Measurements from ENCODE around the gene ALG11. TPM values are rescaled to one million over a fixed set of nuclear protein-coding genes. Genes with fewer than 3 reads are reported as not detected.

Gene ALG11
- total and polyA plus RNA-seq, 2 donors (not counting 1 experiment from before 2014, with no cell fraction given), result 3.2 to 38.8 TPM

DNA sequence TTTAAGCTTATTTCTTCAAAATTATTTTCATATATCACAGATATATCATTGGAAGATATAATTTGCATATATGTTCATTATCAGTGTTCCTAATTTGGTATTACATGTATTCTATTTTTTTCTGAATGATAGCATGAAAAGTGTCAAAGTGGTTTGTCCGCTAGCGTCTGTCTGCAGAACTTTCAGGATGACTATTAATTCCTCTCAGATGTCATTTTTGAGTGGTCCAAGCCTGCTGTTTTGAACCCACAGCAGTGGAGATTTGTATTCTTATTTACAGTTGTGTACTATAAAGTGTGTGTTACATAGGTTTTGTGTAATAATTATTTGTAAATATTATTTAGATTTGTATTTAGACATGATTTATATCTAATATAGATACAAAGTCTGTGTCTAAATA, 20.8 kb downstream of the ALG11 start:
- TF ChIP-seq, protein P1, sequence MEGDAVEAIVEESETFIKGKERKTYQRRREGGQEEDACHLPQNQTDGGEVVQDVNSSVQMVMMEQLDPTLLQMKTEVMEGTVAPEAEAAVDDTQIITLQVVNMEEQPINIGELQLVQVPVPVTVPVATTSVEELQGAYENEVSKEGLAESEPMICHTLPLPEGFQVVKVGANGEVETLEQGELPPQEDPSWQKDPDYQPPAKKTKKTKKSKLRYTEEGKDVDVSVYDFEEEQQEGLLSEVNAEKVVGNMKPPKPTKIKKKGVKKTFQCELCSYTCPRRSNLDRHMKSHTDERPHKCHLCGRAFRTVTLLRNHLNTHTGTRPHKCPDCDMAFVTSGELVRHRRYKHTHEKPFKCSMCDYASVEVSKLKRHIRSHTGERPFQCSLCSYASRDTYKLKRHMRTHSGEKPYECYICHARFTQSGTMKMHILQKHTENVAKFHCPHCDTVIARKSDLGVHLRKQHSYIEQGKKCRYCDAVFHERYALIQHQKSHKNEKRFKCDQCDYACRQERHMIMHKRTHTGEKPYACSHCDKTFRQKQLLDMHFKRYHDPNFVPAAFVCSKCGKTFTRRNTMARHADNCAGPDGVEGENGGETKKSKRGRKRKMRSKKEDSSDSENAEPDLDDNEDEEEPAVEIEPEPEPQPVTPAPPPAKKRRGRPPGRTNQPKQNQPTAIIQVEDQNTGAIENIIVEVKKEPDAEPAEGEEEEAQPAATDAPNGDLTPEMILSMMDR (IDR thresholded peaks at IDR 0.05), result no peak
- TF ChIP-seq EZH2 (IDR thresholded peaks at IDR 0.05; ENCODE audit: borderline replicate concordance, insufficient read depth, low read depth, low read length, poor library complexity, severe bottlenecking), result no peak
- no peaks in the 10 kb centered on the region for H3K9me3 ChIP-seq (ENCODE audit: control extremely low read depth in 1 of 3, control insufficient read depth in 2 of 3, insufficient read depth in 1 of 3, low read length in 2 of 3)
- peaks cover 9% of the 10 kb centered on the region for H4K20me1 ChIP-seq (ENCODE audit: control insufficient read depth, insufficient read depth, low read length, poor library complexity, severe bottlenecking)
- no peak overlapping the region for H2AFZ ChIP-seq (ENCODE audit: insufficient read depth, low read depth, low read length, poor library complexity, severe bottlenecking)
- DNase-seq, result no peak
- no peaks in the 10 kb centered on the region for H3K79me2 ChIP-seq (ENCODE audit: control insufficient read depth, insufficient read depth, low read length)
- ATAC-seq (ENCODE audit: low read depth), result no peak
- Mint-ChIP-seq H3K9me3 (ENCODE audit: insufficient read depth) (no peaks in the 10 kb centered on the region), H3K4me1 (peaks cover 7% of the 10 kb centered on the region), H3K27ac (no peak overlapping the region), H3K27me3 (no peaks in the 10 kb centered on the region), H3K4me3 (no peak overlapping the region)
- ChIA-PET CTCF (no interaction called here), POLR2A (no interaction called here)
- WGBS (ENCODE audit: insufficient coverage), result 100% methylated on average over 2 of the region's 2 CpGs
- intact Hi-C loops (cut with micrococcal nuclease), result no loop called here
- no peaks in the 10 kb centered on the region for H3K27me3 ChIP-seq (replicated peaks in 1 of 4; ENCODE audit: control extremely low read depth in 1 of 4, control insufficient read depth in 3 of 4, insufficient read depth in 4 of 4, low read length in 3 of 4)
- no peak overlapping the region for H3K9ac ChIP-seq (ENCODE audit: low read length)
- no peak overlapping the region for H3K4me2 ChIP-seq (replicated peaks; ENCODE audit: low read depth, low read length, poor library complexity, severe bottlenecking)
- no peaks in the 10 kb centered on the region for H3K4me1 ChIP-seq (ENCODE audit: control insufficient read depth in 2 of 2, insufficient read depth in 2 of 2, low read length in 2 of 2)
- H3K36me3 ChIP-seq (replicated peaks in 1 of 2; ENCODE audit: control extremely low read depth in 1 of 2, control insufficient read depth in 1 of 2, extremely low read depth in 1 of 2, insufficient read depth in 2 of 2, low read length in 1 of 2), result peaks cover 0 to 16% of the 10 kb centered on the region in 2 experiments
- no peak overlapping the region for H3K27ac ChIP-seq (ENCODE audit: low read length in 2 of 2)
- H3K4me3 ChIP-seq (ENCODE audit: control extremely low read depth in 1 of 5, extremely low read depth in 1 of 5, insufficient read depth in 1 of 5, low read depth in 2 of 5, low read length in 4 of 5), result no peak overlapping the region

- peaks cover 5% of the 10 kb centered on the region for H3K4me1 Mint-ChIP-seq
- no CpG with 5 or more reads among the region's 5 CpGs for WGBS (ENCODE audit: insufficient coverage)
- H3K27ac Mint-ChIP-seq, result no peak overlapping the region
- H3K9ac ChIP-seq (ENCODE audit: low read length), result no peak overlapping the region
- no peaks in the 10 kb centered on the region for H3K27me3 Mint-ChIP-seq
- no peak overlapping the region for H3K4me2 ChIP-seq (replicated peaks; ENCODE audit: low read depth, low read length, poor library complexity, severe bottlenecking)
- peaks cover 0 to 3% of the 10 kb centered on the region in 2 experiments for H3K36me3 ChIP-seq (replicated peaks in 1 of 2; ENCODE audit: control extremely low read depth in 1 of 2, control insufficient read depth in 1 of 2, extremely low read depth in 1 of 2, insufficient read depth in 2 of 2, low read length in 1 of 2)
- no peaks in the 10 kb centered on the region for H3K27me3 ChIP-seq (replicated peaks in 1 of 4; ENCODE audit: control extremely low read depth in 1 of 4, control insufficient read depth in 3 of 4, insufficient read depth in 4 of 4, low read length in 3 of 4)
- H3K9me3 ChIP-seq (ENCODE audit: control extremely low read depth in 1 of 3, control insufficient read depth in 2 of 3, insufficient read depth in 1 of 3, low read length in 2 of 3), result no peaks in the 10 kb centered on the region
- no peak overlapping the region for H3K27ac ChIP-seq (ENCODE audit: low read length in 2 of 2)
- no peak for ATAC-seq (ENCODE audit: low read depth)
- TF ChIP-seq EZH2 (IDR thresholded peaks at IDR 0.05; ENCODE audit: borderline replicate concordance, insufficient read depth, low read depth, low read length, poor library complexity, severe bottlenecking), result no peak
- TF ChIP-seq, protein P1 (IDR thresholded peaks at IDR 0.05), result no peak
- no peak overlapping the region for H3K4me3 ChIP-seq (ENCODE audit: control extremely low read depth in 1 of 5, extremely low read depth in 1 of 5, insufficient read depth in 1 of 5, low read depth in 2 of 5, low read length in 4 of 5)
- H2AFZ ChIP-seq (ENCODE audit: insufficient read depth, low read depth, low read length, poor library complexity, severe bottlenecking), result no peak overlapping the region
- no peaks in the 10 kb centered on the region for H3K4me1 ChIP-seq (ENCODE audit: control insufficient read depth in 2 of 2, insufficient read depth in 2 of 2, low read length in 2 of 2)
- ChIA-PET POLR2A (no interaction called here), CTCF (interaction anchor here (0.8 kb wide), 1 partner anchor 56 kb away, joined by 3 read pairs; no protein-coding TSS in a partner anchor)
- no peak overlapping the region for H3K4me3 Mint-ChIP-seq
- intact Hi-C loops (cut with micrococcal nuclease), result no loop called here
- no peak for DNase-seq
- no peaks in the 10 kb centered on the region for H3K9me3 Mint-ChIP-seq (ENCODE audit: insufficient read depth)
- peaks cover 9% of the 10 kb centered on the region for H4K20me1 ChIP-seq (ENCODE audit: control insufficient read depth, insufficient read depth, low read length, poor library complexity, severe bottlenecking)
- H3K79me2 ChIP-seq (ENCODE audit: control insufficient read depth, insufficient read depth, low read length), result no peaks in the 10 kb centered on the region
Observed at GRCh38 chr13:52034616-52035226, 22.5 kb downstream of the ALG11 start.
